HepG2 (cell line): ENCODE measurements around the gene NOL4L. TPM values are rescaled to one million over a fixed set of nuclear protein-coding genes. Genes with fewer than 3 reads are reported as not detected.

Source experiments
- HMGA1 ChIP-seq: sonication (generic); formaldehyde crosslinking; conservative IDR thresholded peaks from 2 replicates; pipeline ENCODE4 v1.4.0; 2020; ENCODE audit warnings: missing genetic modification reagents
- PHB2 ChIP-seq: fragments of 450-650 bp; IDR thresholded peaks from 2 replicates; pipeline ENCODE4 v1.6.1; 2018; ENCODE audit not compliant: partially characterized antibody
- PHF20 ChIP-seq: sonication (generic); formaldehyde crosslinking; IDR thresholded peaks from 2 replicates; pipeline ENCODE4 v1.5.0; 2020; ENCODE audit warnings: mild to moderate bottlenecking, missing genetic modification reagents
- REXO4 ChIP-seq: sonication (generic); formaldehyde crosslinking; IDR thresholded peaks from 2 replicates; pipeline ENCODE4 v1.8.0; 2022; ENCODE audit warnings: missing genetic modification reagents, mild to moderate bottlenecking, borderline replicate concordance
- RFX1 ChIP-seq: fragments of 450-650 bp; IDR thresholded peaks from 2 replicates; pipeline ENCODE4 v1.6.1; 2017
- ZSCAN21 ChIP-seq: sonication (generic); formaldehyde crosslinking; IDR thresholded peaks from 2 replicates; pipeline ENCODE4 v1.8.0; 2022; ENCODE audit warnings: mild to moderate bottlenecking, missing genetic modification reagents, moderate library complexity, borderline replicate concordance
- polyA plus RNA-seq, 8 experiments: library from polyadenylated mRNA; depleted of rRNA in 3 of 8; stranded (reverse) in 7 of 8; unstranded in 1 of 8; fragments of >200 nt; fragmentation: Illumina TruSeq in 4 of 8; extraction: Trizol in 4 of 8; gene quantifications; 2 replicates each; pipeline versions ENCODE4 v1.2.1 to v1.2.3, GENCODE V29; 2011 to 2016; ENCODE audit warnings: low read depth in 4 of 8, missing spikeins in 1 of 8, mixed read lengths in 1 of 8; ENCODE audit not compliant: insufficient read depth in 1 of 8
- total RNA-seq, 5 experiments: library from RNA; depleted of rRNA; stranded (reverse); fragments of >200 nt; fragmentation: Illumina TruSeq; extraction: Trizol; gene quantifications; 2 replicates each; pipeline ENCODE4 v1.2.3, GENCODE V29; 2016; ENCODE audit warnings: low read depth in 1 of 5
- TF ChIP-seq, protein P1 (sequence below): IDR thresholded peaks from 2 replicates; pipeline ENCODE4 v1.6.1; 2016; ENCODE audit warnings: low read depth
- TF ChIP-seq, protein P2 (sequence below), 2 experiments: fragments of 450-650 bp in 1 of 2; sonication (generic) in 1 of 2; formaldehyde crosslinking in 1 of 2; IDR thresholded peaks; 2 replicates each; pipeline versions ENCODE4 v1.6.1 to v1.8.0; 2016 to 2022; ENCODE audit warnings: antibody characterized with exemption in 1 of 2, mild to moderate bottlenecking in 1 of 2, missing genetic modification reagents in 1 of 2
- TF ChIP-seq, protein P3 (sequence below): sonication (generic); formaldehyde crosslinking; IDR thresholded peaks from 2 replicates; pipeline ENCODE4 v1.8.1; 2023; ENCODE audit warnings: mild to moderate bottlenecking, moderate library complexity, missing genetic modification reagents
- TF ChIP-seq, protein P4 (sequence below), 2 experiments: sonication (generic) in 1 of 2; formaldehyde crosslinking in 1 of 2; IDR thresholded peaks; 2 replicates each; pipeline versions ENCODE4 v1.4.0 to v1.6.1; 2016 to 2020; ENCODE audit warnings: borderline replicate concordance in 1 of 2, low read depth in 1 of 2, mild to moderate bottlenecking in 1 of 2, missing genetic modification reagents in 1 of 2
- TF ChIP-seq, protein P5 (sequence below): sonication (generic); formaldehyde crosslinking; IDR thresholded peaks from 2 replicates; pipeline ENCODE4 v1.5.1; 2020; ENCODE audit warnings: missing genetic modification reagents, mild to moderate bottlenecking, borderline replicate concordance

The NOL4L gene
- total and polyA plus RNA-seq, 2 of the 13 experiments (the other 11 are each of a cell fraction or from before 2014, with no cell fraction given), result 16.6 to 35.4 TPM

DNA sequence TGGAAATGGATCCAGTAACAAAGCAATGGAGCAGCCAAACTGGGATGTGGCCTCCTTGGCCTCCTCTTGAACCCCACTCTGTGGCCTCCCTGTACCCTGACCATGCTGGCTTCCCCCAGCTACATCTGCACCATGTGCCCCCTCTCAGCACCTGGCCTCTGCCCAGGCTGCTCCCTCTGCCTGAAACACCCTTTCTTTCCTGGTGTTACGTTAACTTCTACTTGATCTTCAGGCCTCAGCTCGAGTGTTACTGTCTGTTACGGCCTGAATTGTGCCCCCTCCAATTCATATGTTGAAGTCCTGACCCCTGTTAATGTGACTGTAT is 30.2 kb downstream of the NOL4L start (continued):
- TF ChIP-seq, protein P1, sequence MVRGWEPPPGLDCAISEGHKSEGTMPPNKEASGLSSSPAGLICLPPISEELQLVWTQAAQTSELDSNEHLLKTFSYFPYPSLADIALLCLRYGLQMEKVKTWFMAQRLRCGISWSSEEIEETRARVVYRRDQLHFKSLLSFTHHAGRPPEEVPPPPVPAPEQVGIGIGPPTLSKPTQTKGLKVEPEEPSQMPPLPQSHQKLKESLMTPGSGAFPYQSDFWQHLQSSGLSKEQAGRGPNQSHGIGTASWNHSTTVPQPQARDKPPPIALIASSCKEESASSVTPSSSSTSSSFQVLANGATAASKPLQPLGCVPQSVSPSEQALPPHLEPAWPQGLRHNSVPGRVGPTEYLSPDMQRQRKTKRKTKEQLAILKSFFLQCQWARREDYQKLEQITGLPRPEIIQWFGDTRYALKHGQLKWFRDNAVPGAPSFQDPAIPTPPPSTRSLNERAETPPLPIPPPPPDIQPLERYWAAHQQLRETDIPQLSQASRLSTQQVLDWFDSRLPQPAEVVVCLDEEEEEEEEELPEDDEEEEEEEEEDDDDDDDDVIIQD, result 0 out of 2 replicates have a peak, but pooled peaks have one; percentile 7
- TF ChIP-seq PHF20 (CRISPR knock-in tag) (peak; percentile 15; the same call in 1 of the 2 replicates), ZSCAN21 (no peak), PHB2 (no peak), HMGA1 (no peak), REXO4 (no peak), RFX1 (no peak)
- TF ChIP-seq, protein P2, sequence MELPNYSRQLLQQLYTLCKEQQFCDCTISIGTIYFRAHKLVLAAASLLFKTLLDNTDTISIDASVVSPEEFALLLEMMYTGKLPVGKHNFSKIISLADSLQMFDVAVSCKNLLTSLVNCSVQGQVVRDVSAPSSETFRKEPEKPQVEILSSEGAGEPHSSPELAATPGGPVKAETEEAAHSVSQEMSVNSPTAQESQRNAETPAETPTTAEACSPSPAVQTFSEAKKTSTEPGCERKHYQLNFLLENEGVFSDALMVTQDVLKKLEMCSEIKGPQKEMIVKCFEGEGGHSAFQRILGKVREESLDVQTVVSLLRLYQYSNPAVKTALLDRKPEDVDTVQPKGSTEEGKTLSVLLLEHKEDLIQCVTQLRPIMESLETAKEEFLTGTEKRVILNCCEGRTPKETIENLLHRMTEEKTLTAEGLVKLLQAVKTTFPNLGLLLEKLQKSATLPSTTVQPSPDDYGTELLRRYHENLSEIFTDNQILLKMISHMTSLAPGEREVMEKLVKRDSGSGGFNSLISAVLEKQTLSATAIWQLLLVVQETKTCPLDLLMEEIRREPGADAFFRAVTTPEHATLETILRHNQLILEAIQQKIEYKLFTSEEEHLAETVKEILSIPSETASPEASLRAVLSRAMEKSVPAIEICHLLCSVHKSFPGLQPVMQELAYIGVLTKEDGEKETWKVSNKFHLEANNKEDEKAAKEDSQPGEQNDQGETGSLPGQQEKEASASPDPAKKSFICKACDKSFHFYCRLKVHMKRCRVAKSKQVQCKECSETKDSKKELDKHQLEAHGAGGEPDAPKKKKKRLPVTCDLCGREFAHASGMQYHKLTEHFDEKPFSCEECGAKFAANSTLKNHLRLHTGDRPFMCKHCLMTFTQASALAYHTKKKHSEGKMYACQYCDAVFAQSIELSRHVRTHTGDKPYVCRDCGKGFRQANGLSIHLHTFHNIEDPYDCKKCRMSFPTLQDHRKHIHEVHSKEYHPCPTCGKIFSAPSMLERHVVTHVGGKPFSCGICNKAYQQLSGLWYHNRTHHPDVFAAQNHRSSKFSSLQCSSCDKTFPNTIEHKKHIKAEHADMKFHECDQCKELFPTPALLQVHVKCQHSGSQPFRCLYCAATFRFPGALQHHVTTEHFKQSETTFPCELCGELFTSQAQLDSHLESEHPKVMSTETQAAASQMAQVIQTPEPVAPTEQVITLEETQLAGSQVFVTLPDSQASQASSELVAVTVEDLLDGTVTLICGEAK (IDR thresholded peaks at IDR 0.05), result no peak
- TF ChIP-seq, protein P2 (CRISPR knock-in tag; IDR thresholded peaks at IDR 0.05), result no peak
- TF ChIP-seq, protein P3, sequence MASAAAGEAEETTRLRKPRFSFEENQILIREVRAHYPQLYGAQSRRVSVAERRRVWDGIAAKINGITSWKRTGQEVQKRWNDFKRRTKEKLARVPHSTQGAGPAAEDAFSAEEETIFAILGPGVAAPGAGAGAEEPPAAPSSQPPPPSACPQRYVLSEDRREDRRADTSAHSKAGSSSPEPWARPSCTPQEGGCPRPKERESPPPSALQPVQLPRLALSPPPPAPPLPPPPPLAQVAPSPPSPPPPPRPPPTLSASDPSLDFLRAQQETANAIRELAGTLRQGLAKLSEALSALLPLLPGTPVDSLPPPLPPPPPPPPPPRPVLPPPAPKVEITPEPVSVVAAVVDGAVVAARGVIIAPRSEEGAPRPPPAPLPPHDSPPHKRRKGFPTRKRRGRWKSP (CRISPR knock-in tag), result no peak
- TF ChIP-seq, protein P4, sequence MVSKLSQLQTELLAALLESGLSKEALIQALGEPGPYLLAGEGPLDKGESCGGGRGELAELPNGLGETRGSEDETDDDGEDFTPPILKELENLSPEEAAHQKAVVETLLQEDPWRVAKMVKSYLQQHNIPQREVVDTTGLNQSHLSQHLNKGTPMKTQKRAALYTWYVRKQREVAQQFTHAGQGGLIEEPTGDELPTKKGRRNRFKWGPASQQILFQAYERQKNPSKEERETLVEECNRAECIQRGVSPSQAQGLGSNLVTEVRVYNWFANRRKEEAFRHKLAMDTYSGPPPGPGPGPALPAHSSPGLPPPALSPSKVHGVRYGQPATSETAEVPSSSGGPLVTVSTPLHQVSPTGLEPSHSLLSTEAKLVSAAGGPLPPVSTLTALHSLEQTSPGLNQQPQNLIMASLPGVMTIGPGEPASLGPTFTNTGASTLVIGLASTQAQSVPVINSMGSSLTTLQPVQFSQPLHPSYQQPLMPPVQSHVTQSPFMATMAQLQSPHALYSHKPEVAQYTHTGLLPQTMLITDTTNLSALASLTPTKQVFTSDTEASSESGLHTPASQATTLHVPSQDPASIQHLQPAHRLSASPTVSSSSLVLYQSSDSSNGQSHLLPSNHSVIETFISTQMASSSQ (IDR thresholded peaks at IDR 0.05; ENCODE audit: low read depth), result no peak
- TF ChIP-seq, protein P4 (CRISPR knock-in tag; IDR thresholded peaks at IDR 0.05; ENCODE audit: borderline replicate concordance), result no peak
- TF ChIP-seq, protein P5, sequence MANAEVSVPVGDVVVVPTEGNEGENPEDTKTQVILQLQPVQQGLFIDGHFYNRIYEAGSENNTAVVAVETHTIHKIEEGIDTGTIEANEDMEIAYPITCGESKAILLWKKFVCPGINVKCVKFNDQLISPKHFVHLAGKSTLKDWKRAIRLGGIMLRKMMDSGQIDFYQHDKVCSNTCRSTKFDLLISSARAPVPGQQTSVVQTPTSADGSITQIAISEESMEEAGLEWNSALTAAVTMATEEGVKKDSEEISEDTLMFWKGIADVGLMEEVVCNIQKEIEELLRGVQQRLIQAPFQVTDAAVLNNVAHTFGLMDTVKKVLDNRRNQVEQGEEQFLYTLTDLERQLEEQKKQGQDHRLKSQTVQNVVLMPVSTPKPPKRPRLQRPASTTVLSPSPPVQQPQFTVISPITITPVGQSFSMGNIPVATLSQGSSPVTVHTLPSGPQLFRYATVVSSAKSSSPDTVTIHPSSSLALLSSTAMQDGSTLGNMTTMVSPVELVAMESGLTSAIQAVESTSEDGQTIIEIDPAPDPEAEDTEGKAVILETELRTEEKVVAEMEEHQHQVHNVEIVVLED (CRISPR knock-in tag), result no peak
